Mucosa of stomach (tissue), 1 donor: ENCODE results near the gene ZFAND3.

Experiments used
- H3K27me3 ChIP-seq: one replicate; pipeline ENCODE4 v1.7.0; 2013; ENCODE audit warnings: mild to moderate bottlenecking, low read length; ENCODE audit not compliant: control insufficient read depth, insufficient read depth
- H3K36me3 ChIP-seq: one replicate; pipeline ENCODE4 v1.7.0; 2013; ENCODE audit warnings: low read length; ENCODE audit not compliant: control insufficient read depth, insufficient read depth
- H3K4me1 ChIP-seq: one replicate; pipeline ENCODE4 v1.7.0; 2013; ENCODE audit warnings: mild to moderate bottlenecking, low read length; ENCODE audit not compliant: control insufficient read depth, insufficient read depth
- H3K4me3 ChIP-seq: one replicate; pipeline ENCODE4 v1.7.0; 2013; ENCODE audit warnings: low read length
- H3K9ac ChIP-seq: one replicate; pipeline ENCODE4 v1.7.0; 2013; ENCODE audit warnings: mild to moderate bottlenecking, low read length, moderate library complexity
- H3K9me3 ChIP-seq: one replicate; pipeline ENCODE4 v1.7.0; 2013; ENCODE audit warnings: mild to moderate bottlenecking, low read length, moderate library complexity; ENCODE audit not compliant: control insufficient read depth
- donor health status: Pancreatic carcinoma.

Gene ZFAND3

DNA sequence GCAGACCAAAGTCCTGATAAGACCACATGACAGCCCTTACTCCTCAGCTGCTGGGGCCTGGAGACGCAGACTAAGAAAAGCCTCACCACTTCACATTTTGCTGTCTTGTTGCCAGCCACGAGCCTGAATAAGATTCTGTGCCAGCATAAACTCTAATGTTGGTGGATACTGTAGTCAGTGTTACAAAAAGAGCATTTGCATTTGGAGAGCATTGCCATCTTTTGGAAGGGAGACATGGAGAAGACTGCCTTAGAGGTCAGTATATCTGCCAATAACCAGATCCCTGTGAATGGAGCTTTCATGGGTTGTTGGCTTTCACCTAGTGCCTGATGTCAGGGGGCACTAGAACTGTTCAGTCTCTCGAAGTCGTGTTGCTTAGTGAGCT lies 315.2 kb downstream of the ZFAND3 start:
- H3K4me3 ChIP-seq = no peak overlapping the region
- H3K9ac ChIP-seq = no peak overlapping the region
- H3K27me3 ChIP-seq = no peaks in the 10 kb centered on the region
- no peaks in the 10 kb centered on the region for H3K36me3 ChIP-seq
- H3K9me3 ChIP-seq = no peaks in the 10 kb centered on the region
- H3K4me1 ChIP-seq = no peaks in the 10 kb centered on the region

DNA sequence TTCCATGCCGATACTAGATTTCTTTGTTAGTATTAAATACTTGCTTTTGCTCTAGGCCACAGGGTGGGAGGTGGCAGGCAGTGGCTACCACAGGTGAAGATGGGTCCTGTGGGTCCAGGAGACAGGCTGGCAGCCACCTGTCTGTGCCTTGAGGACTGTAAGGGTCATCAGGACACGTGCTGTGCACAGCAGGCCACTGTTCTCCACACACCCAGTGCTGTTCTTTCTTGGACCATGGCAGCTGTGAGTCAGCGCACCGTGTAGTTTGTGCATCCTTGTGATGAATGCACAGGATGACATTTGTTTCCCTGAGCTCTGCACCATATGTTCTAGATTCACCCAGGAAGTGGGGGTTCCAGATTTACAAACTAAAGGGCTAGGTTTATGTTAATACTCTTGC lies 317.0 kb downstream of the ZFAND3 start:
- Histone ChIP-seq H3K4me3 (no peak overlapping the region), H3K4me1 (no peaks in the 10 kb centered on the region), H3K27me3 (no peaks in the 10 kb centered on the region), H3K36me3 (no peaks in the 10 kb centered on the region), H3K9me3 (no peaks in the 10 kb centered on the region), H3K9ac (no peak overlapping the region)

DNA sequence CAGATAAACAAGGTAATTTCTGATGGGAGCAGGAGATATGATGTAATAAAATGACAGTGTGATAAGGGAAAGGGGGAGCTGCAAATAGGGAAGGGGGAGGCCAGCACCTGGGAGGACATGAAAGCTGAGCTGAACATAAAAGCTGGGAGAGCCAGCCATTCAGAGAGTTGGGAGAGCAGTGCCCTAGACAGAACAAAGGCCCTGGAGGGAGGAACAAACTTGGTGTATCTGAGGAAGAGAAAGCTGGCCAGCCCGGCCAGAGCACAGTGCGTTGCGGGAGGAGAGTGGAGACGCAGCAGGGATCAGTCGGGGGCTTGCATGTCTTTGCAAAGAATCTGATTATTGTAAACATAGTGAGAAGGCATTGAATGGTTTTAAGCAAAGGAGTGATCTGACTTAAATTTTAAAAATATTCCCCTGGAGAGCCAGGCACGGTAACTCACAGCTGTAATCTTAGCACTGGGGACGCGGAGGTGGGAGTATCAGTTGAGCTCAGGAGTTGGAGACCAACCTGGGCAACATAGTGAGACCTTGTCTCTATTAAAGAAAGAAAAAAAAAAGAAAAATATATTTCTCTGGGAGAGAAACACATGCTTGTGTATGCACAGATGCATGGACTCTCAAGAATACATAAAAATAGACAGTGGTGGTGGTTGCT lies 318.2 kb downstream of the ZFAND3 start:
- no peaks in the 10 kb centered on the region for H3K36me3 ChIP-seq
- H3K9ac ChIP-seq = no peak overlapping the region
- no peak overlapping the region for H3K4me3 ChIP-seq
- no peaks in the 10 kb centered on the region for H3K9me3 ChIP-seq
- H3K27me3 ChIP-seq = no peaks in the 10 kb centered on the region
- H3K4me1 ChIP-seq = no peaks in the 10 kb centered on the region

DNA sequence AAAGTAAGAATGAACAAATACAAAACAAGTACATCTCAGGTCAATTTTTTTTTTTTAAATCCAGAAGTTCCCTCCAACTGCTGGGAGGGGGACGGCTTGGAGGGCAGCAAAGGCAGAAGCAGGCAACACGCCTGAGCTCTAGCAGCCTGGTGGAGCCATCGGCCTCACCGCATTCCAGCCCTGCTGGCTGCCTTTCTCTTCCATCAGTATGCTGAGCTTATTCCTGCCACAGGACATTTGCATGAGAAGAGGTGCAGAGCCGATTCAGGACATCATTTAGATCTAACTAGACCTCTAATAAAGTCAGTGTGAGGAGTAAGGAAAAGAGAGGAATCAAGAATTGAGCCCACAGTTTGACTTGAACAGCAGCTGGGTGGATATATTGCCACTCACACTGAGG lies 318.8 kb downstream of the ZFAND3 start:
- Histone ChIP-seq H3K9me3 (no peaks in the 10 kb centered on the region), H3K27me3 (no peaks in the 10 kb centered on the region), H3K4me1 (no peaks in the 10 kb centered on the region), H3K4me3 (no peak overlapping the region), H3K36me3 (no peaks in the 10 kb centered on the region), H3K9ac (no peak overlapping the region)

DNA sequence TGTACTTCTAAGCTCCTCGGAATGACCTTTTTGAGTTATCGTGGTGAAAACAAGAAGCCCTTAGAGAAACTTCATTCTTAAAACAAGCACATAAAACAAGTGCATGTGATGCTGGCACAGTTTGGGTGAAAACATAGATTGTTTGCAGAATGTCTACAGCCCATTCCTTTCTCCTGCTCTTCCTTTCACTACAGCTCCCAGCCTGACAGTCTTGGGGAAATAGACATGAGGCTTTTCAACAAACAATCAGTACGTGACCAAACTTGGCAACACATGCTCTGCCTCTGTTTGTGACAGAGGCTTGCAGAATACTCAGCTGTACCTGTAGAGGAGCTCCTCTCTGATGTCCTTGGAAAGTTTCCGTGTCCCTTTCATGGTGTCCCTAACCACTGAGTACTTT lies 321.6 kb downstream of the ZFAND3 start:
- no peaks in the 10 kb centered on the region for H3K4me1 ChIP-seq
- no peaks in the 10 kb centered on the region for H3K9me3 ChIP-seq
- H3K27me3 ChIP-seq = no peaks in the 10 kb centered on the region
- no peak overlapping the region for H3K9ac ChIP-seq
- no peak overlapping the region for H3K4me3 ChIP-seq
- no peaks in the 10 kb centered on the region for H3K36me3 ChIP-seq

DNA sequence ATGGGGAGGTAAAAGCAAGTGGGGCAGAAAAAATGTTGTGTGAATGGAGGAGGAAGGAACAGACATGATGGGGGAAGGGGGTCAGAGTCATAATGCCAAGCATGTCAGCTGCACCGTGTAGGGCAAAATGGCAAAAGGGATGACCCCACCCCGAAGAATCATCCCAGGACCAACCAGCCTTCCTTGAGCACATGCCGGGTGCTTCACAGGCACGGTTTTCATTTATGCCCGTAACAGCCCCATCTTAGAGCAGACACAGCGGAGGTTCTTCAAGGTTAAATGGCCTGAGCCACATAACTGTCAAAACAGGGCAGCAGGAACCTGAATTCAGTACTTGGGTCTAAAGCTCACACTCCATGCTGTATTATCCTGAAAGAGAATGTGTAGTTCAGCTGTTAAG lies 322.2 kb downstream of the ZFAND3 start:
- Histone ChIP-seq H3K27me3 (no peaks in the 10 kb centered on the region), H3K36me3 (no peaks in the 10 kb centered on the region), H3K9ac (no peak overlapping the region), H3K4me3 (no peak overlapping the region), H3K9me3 (no peaks in the 10 kb centered on the region), H3K4me1 (no peaks in the 10 kb centered on the region)

DNA sequence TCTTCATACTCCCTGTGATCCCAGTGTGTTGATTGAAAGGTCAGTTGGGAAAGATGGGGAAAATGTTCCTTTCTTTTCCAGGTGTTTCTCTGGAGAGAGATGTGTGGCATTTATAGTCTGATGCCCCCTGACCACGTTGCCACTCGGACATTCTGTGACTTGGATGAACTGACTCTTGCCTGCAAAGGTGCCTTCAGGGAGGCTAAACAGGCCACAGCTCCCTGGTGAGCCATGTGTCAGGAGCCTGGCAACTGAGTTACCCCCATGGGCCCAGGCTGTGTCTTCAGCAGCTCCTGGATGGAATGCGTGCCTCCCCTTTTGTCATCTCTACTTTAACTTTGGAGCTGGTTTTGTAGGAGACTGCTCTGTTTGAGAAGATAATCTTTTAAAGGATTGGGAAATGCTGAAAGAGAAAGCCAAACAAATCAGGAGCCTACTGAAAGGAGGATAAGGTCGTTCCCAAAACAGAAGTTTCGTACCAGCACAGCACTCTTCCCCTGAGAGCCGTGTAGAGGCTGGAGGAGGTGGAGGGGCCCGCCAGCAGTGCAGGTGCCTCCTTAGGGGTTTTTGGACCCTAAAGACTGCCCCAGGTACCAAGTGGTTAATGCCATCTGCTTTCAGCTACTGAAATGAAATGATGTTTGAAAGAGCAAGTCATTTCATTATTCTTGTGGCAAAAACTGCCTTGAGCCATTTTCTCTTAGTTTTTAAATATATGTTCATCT lies 322.8 kb downstream of the ZFAND3 start:
- Histone ChIP-seq H3K27me3 (no peaks in the 10 kb centered on the region), H3K9me3 (no peaks in the 10 kb centered on the region), H3K4me3 (no peak overlapping the region), H3K36me3 (no peaks in the 10 kb centered on the region), H3K4me1 (no peaks in the 10 kb centered on the region), H3K9ac (no peak overlapping the region)

DNA sequence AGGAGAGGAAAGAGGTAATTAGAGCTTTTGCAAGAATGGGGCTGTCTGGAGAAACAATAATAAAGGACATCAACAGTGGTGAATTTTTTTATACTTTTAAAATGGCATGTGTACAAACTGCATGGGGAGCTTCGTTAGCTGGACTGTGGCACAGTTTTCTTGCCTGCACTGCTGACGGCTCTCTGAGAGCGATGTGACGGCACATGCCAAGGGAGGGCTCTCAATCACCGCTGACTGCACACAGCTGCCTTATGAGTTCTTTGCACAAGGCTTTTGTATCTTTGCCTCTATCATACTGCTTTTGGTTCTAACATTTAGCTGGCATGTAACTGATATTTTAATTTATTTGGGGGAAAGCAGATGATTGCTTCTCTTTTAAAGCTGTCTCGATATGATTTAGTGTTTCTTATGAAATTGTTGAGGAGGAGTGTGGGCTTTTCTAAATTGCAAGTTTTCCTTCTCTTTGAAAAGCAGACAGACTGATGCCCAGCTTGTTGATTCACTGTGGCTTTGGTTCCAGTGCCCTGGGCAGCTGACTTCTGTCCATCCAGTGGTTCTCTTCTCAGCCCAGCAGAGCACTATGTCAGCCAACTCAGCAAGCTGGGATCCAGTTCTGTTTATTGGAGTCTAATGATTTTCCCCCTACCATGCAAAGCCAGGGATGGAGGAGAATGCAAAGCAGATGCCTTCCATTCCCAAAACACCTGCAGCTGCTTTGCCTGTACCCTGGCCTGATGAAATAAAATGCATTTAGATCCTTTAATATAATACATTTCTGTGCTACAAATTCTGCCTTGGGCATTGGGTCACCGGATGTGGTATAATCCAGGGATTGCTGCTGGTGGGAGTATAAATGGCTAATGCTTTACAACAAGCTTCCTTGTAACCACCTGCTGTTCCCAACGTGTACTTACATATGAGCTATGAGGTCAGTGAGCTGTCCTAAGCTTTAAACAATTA lies 323.9 kb downstream of the ZFAND3 start:
- Histone ChIP-seq H3K4me1 (no peaks in the 10 kb centered on the region), H3K9me3 (no peaks in the 10 kb centered on the region), H3K9ac (no peak overlapping the region), H3K36me3 (no peaks in the 10 kb centered on the region), H3K27me3 (no peaks in the 10 kb centered on the region), H3K4me3 (no peak overlapping the region)

DNA sequence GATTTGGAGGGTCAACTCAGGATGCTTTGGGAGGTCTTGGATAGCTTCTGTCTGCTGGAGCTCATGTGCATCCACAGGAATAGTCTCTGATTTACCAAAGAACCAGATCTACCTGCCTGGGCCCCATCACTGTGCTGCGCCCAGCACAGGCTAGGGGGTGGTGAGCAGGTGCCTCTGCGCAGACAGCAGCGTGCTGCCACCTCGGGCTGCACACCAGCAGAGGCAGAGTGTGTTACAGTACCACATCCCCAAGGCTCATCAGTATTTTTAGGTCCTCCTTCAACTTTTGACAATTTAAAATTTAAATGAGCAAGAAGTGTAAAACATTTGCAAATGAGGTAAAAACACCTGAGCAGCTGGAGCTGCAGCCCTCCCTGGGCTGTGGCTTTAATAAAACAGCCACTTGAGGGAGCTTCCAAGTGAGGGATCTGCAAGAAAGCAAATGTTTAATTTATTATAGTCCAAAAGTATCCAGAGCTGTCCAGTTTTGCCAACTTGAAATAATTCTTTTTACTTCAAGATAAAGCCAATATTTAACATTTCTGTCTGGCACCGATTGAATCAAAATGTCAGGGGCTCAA lies 324.9 kb downstream of the ZFAND3 start:
- Histone ChIP-seq H3K36me3 (no peaks in the 10 kb centered on the region), H3K4me1 (no peaks in the 10 kb centered on the region)

DNA sequence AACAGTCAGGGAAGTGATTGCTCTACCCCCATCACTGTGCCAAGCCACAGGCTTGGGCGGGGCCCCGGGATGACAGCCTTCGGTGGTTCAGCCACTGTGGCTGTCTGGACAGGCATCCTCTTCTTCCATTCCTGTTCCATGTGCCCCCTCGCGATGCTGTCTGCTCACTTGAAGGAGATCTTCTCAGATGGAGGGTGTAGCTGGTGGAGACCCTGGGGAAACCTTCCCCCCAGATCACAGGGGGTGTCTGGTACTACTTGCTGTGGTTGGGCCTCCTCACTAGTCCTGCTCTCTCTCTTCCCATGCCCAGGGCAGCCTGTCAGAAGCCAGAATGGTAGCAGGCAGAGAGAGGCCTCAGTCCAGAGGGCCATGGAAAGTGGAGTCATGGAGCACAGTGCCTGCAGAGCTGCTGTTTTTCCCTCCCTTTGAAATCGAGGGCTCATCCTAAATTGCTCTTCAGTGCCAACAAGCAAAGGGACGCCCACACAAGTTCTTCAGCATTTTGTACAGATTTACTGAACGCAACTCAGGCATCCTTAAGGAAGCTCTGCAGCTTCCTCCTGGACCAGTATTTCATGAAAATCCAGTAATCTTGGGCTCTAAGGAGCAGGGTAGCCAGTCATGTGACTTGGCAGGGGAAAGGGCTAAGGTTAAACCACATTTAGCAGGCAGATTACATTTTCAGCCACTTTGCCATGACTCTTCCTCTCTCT lies 326.6 kb downstream of the ZFAND3 start:
- Histone ChIP-seq H3K27me3 (no peaks in the 10 kb centered on the region), H3K9me3 (no peaks in the 10 kb centered on the region), H3K4me3 (no peak overlapping the region), H3K9ac (no peak overlapping the region), H3K4me1 (no peaks in the 10 kb centered on the region), H3K36me3 (no peaks in the 10 kb centered on the region)

More for the DNA sequence above, 324.9 kb downstream of the ZFAND3 start:
- Histone ChIP-seq H3K9ac (no peak overlapping the region), H3K9me3 (no peaks in the 10 kb centered on the region), H3K27me3 (no peaks in the 10 kb centered on the region), H3K4me3 (no peak overlapping the region)

DNA sequence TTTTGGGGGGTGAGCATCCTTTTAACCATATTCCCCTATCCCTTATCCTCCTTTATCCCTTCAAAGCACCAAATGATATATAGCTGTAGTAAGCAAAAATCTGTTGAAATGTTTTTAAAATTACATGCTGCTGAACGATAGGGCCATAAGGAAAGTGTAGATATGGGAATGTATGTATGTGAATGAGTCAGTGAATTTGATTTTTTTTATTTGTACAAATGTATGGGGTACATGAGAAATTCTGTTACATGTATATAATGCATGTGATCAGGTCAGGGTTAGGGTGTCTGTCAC lies 327.2 kb downstream of the ZFAND3 start:
- Histone ChIP-seq H3K9ac (no peak overlapping the region), H3K36me3 (no peaks in the 10 kb centered on the region), H3K9me3 (no peaks in the 10 kb centered on the region), H3K4me1 (no peaks in the 10 kb centered on the region), H3K4me3 (no peak overlapping the region), H3K27me3 (no peaks in the 10 kb centered on the region)
